GM23338 (cell line): Measurements from ENCODE around the gene ACTMAP. TPM values are rescaled to one million over a fixed set of nuclear protein-coding genes. Genes with fewer than 3 reads are reported as not detected.

Source experiments
- ATAC-seq: fragments of 200-7000 bp; cut with Tn5 transposase; 3 replicates; pipeline ENCODE4 v1.9.1; 2020
- DNase-seq: peaks from one replicate; pipeline ENCODE4 v3.0.0-alpha.2; 2015; ENCODE audit warnings: low spot score
- H2AFZ ChIP-seq: fragments of 200-600 bp; sonication (generic); 2 replicates; pipeline ENCODE4 v1.8.0; 2016; ENCODE audit warnings: antibody characterized with exemption, mild to moderate bottlenecking, moderate library complexity
- H3F3A ChIP-seq: fragments of 200-600 bp; sonication (generic); replicated peaks from 2 replicates; pipeline ENCODE4 v1.8.0; 2017; ENCODE audit warnings: antibody characterized with exemption, mixed run types, low read depth
- H3K27ac ChIP-seq: fragments of 200-600 bp; sonication (generic); 2 replicates; pipeline ENCODE4 v1.6.1; 2016; ENCODE audit warnings: low read depth
- H3K27me3 ChIP-seq: fragments of 200-600 bp; sonication (generic); 2 replicates; pipeline ENCODE4 v1.8.0; 2016; ENCODE audit warnings: mild to moderate bottlenecking, mixed run types, moderate library complexity; ENCODE audit not compliant: insufficient read depth
- H3K36me3 ChIP-seq: fragments of 200-600 bp; sonication (generic); 2 replicates; pipeline ENCODE4 v1.8.0; 2016; ENCODE audit warnings: mild to moderate bottlenecking; ENCODE audit not compliant: insufficient read depth
- H3K4me1 ChIP-seq: fragments of 200-600 bp; sonication (generic); 2 replicates; pipeline ENCODE4 v1.8.0; 2016; ENCODE audit warnings: mild to moderate bottlenecking, moderate library complexity; ENCODE audit not compliant: insufficient read depth
- H3K4me2 ChIP-seq: fragments of 200-600 bp; sonication (generic); 2 replicates; pipeline ENCODE4 v1.7.1; 2017; ENCODE audit warnings: mixed run types
- H3K4me3 ChIP-seq: fragments of 200-600 bp; sonication (generic); 2 replicates; pipeline ENCODE4 v1.6.1; 2016; ENCODE audit warnings: mixed run types
- H3K79me2 ChIP-seq: fragments of 200-600 bp; sonication (generic); replicated peaks from 2 replicates; pipeline ENCODE4 v1.8.0; 2017; ENCODE audit warnings: mild to moderate bottlenecking; ENCODE audit not compliant: insufficient read depth
- H3K9me2 ChIP-seq: fragments of 200-600 bp; sonication (generic); 2 replicates; pipeline ENCODE4 v1.8.0; 2017; ENCODE audit not compliant: insufficient read depth
- H4K20me1 ChIP-seq: fragments of 200-600 bp; sonication (generic); replicated peaks from 2 replicates; pipeline ENCODE4 v1.8.0; 2017; ENCODE audit warnings: mild to moderate bottlenecking; ENCODE audit not compliant: insufficient read depth
- H3K27ac Mint-ChIP-seq: 2 replicates; pipeline ENCODE4 v1.8.0; 2020; ENCODE audit warnings: inconsistent platforms, mild to moderate bottlenecking, moderate library complexity, mixed read lengths
- H3K27me3 Mint-ChIP-seq: 3 replicates; pipeline ENCODE4 v1.8.0; 2022; ENCODE audit warnings: low read depth, mild to moderate bottlenecking, moderate library complexity, mixed read lengths, inconsistent platforms; ENCODE audit not compliant: insufficient read depth, poor library complexity
- H3K36me3 Mint-ChIP-seq: 3 replicates; pipeline ENCODE4 v1.8.0; 2021; ENCODE audit warnings: low read depth, mild to moderate bottlenecking, inconsistent platforms, moderate library complexity, mixed read lengths
- H3K4me1 Mint-ChIP-seq: 3 replicates; pipeline ENCODE4 v1.8.0; 2020; ENCODE audit warnings: mild to moderate bottlenecking, inconsistent platforms, mixed read lengths
- H3K4me3 Mint-ChIP-seq: 3 replicates; pipeline ENCODE4 v1.8.0; 2021; ENCODE audit warnings: moderate library complexity, mild to moderate bottlenecking, inconsistent platforms, mixed read lengths
- H3K9me3 Mint-ChIP-seq: 3 replicates; pipeline ENCODE4 v1.8.0; 2020; ENCODE audit warnings: moderate library complexity, mild to moderate bottlenecking, inconsistent platforms, mixed read lengths
- CREB1 ChIP-seq: fragments of 250-450 bp; sonication (Bioruptor Pico); IDR thresholded peaks from 2 replicates; pipeline ENCODE4 v1.5.0; 2020; ENCODE audit warnings: low read depth, mild to moderate bottlenecking, moderate library complexity
- CTCF ChIP-seq, 2 experiments: fragments of 200-600 bp in 1 of 2; sonication (generic) in 1 of 2; conservative IDR thresholded peaks; 2 replicates each; pipeline versions ENCODE4 v1.5.1 to v1.6.1; 2016 to 2017; ENCODE audit warnings: antibody characterized with exemption in 2 of 2, low read depth in 2 of 2, mild to moderate bottlenecking in 2 of 2, moderate library complexity in 1 of 2
- ETS1 ChIP-seq: IDR thresholded peaks from 2 replicates; pipeline ENCODE4 v1.6.1; 2016; ENCODE audit warnings: antibody characterized with exemption
- EZH2 ChIP-seq: fragments of 200-600 bp; sonication (generic); IDR thresholded peaks from one replicate; pipeline ENCODE4 v1.8.0; 2017; ENCODE audit warnings: antibody characterized with exemption, mild to moderate bottlenecking, low read depth; ENCODE audit not compliant: unreplicated experiment
- EZH2phosphoT487 ChIP-seq: fragments of 200-600 bp; sonication (generic); IDR thresholded peaks from one replicate; pipeline ENCODE4 v1.8.1; 2018; ENCODE audit warnings: antibody characterized with exemption; ENCODE audit not compliant: unreplicated experiment
- JUNB ChIP-seq: IDR thresholded peaks from one replicate; pipeline ENCODE4 v1.6.1; 2016; ENCODE audit warnings: antibody characterized with exemption; ENCODE audit not compliant: unreplicated experiment
- NANOG ChIP-seq: IDR thresholded peaks from 2 replicates; pipeline ENCODE4 v1.6.1; 2016; ENCODE audit warnings: antibody characterized with exemption, borderline replicate concordance
- POLR2AphosphoS5 ChIP-seq: IDR thresholded peaks from 2 replicates; pipeline ENCODE4 v1.6.1; 2016; ENCODE audit warnings: antibody characterized with exemption, low read depth
- STAT1 ChIP-seq: IDR thresholded peaks from one replicate; pipeline ENCODE4 v1.6.1; 2016; ENCODE audit warnings: antibody characterized with exemption; ENCODE audit not compliant: unreplicated experiment
- ZNF114 ChIP-seq: fragments of 250-450 bp; sonication (Bioruptor Pico); IDR thresholded peaks from 2 replicates; pipeline ENCODE4 v1.5.0; 2020; ENCODE audit warnings: mild to moderate bottlenecking, moderate library complexity
- ZNF331 ChIP-seq: fragments of 250-450 bp; sonication (Bioruptor Pico); IDR thresholded peaks from 2 replicates; pipeline ENCODE4 v1.5.0; 2020; ENCODE audit warnings: low read depth, mild to moderate bottlenecking, moderate library complexity
- ZNF462 ChIP-seq: fragments of 250-450 bp; sonication (Bioruptor Pico); IDR thresholded peaks from 2 replicates; pipeline ENCODE4 v1.5.0; 2020; ENCODE audit warnings: mild to moderate bottlenecking, moderate library complexity
- polyA plus RNA-seq: library from polyadenylated mRNA; unstranded; fragments of >200 nt; fragmentation: Nextera tagmentation; extraction: Ambion mirVana; gene quantifications from 2 replicates; pipeline ENCODE4 v1.2.1, GENCODE V29; 2016
- total RNA-seq: library from RNA; depleted of rRNA; stranded (reverse); fragments of >200 nt; shearing (Covaris generic); gene quantifications from 2 replicates; pipeline ENCODE4 v1.2.3, GENCODE V29; 2014
- TF ChIP-seq, protein P1 (sequence below): IDR thresholded peaks from one replicate; pipeline ENCODE4 v1.6.1; 2018; ENCODE audit warnings: antibody characterized with exemption; ENCODE audit not compliant: unreplicated experiment

The ACTMAP gene
- total and polyA plus RNA-seq, 2 experiments from 2014 or later = 14.9 to 16.7 TPM

- peaks cover 38% of the 10 kb centered on the region for H3K79me2 ChIP-seq
- H3K9me3 Mint-ChIP-seq = no peaks in the 10 kb centered on the region
- peaks cover 22% of the 10 kb centered on the region for H3K4me1 ChIP-seq
- peaks cover 10% of the 10 kb centered on the region for H3K27me3 Mint-ChIP-seq
- H3K36me3 Mint-ChIP-seq = peaks cover 17% of the 10 kb centered on the region
- peak within 1 kb of the TSS; percentile 99 for H3K4me3 ChIP-seq
- peak within 1 kb of the TSS; percentile 96 for H3K27ac Mint-ChIP-seq
- H3K27ac ChIP-seq = peak within 1 kb of the TSS; percentile 98
- peak within 1 kb of the TSS; percentile 82 for H2AFZ ChIP-seq
- peak within 1 kb of the TSS; percentile 93 for H3K4me3 Mint-ChIP-seq
- H3K4me1 Mint-ChIP-seq = peaks cover 25% of the 10 kb centered on the region
- no peaks in the 10 kb centered on the region for H3K9me2 ChIP-seq
- H3F3A ChIP-seq = peaks cover 15% of the 10 kb centered on the region; the same call in 1 of the 2 replicates
- TF ChIP-seq EZH2 = no peak
- TF ChIP-seq NANOG = no peak
- TF ChIP-seq ZNF114 (CRISPR knock-in tag) = no peak
- no peak for TF ChIP-seq ZNF331 (CRISPR knock-in tag)
- peak; percentile 75 for TF ChIP-seq POLR2AphosphoS5
- TF ChIP-seq ETS1 = peak; percentile 31; the same call in 1 of the 2 replicates
- no peak for TF ChIP-seq JUNB
- TF ChIP-seq CTCF (conservative IDR thresholded peaks at IDR 0.05; ENCODE audit: low read depth in 2 of 2) = no peak
- no peak for TF ChIP-seq STAT1
- TF ChIP-seq ZNF462 (CRISPR knock-in tag) = no peak
- TF ChIP-seq, protein P1, sequence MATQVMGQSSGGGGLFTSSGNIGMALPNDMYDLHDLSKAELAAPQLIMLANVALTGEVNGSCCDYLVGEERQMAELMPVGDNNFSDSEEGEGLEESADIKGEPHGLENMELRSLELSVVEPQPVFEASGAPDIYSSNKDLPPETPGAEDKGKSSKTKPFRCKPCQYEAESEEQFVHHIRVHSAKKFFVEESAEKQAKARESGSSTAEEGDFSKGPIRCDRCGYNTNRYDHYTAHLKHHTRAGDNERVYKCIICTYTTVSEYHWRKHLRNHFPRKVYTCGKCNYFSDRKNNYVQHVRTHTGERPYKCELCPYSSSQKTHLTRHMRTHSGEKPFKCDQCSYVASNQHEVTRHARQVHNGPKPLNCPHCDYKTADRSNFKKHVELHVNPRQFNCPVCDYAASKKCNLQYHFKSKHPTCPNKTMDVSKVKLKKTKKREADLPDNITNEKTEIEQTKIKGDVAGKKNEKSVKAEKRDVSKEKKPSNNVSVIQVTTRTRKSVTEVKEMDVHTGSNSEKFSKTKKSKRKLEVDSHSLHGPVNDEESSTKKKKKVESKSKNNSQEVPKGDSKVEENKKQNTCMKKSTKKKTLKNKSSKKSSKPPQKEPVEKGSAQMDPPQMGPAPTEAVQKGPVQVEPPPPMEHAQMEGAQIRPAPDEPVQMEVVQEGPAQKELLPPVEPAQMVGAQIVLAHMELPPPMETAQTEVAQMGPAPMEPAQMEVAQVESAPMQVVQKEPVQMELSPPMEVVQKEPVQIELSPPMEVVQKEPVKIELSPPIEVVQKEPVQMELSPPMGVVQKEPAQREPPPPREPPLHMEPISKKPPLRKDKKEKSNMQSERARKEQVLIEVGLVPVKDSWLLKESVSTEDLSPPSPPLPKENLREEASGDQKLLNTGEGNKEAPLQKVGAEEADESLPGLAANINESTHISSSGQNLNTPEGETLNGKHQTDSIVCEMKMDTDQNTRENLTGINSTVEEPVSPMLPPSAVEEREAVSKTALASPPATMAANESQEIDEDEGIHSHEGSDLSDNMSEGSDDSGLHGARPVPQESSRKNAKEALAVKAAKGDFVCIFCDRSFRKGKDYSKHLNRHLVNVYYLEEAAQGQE = no peak
- TF ChIP-seq CREB1 (CRISPR knock-in tag) = peak; percentile 91
- no peak for TF ChIP-seq EZH2phosphoT487
- peak within 1 kb of the TSS; percentile 96 for H3K4me2 ChIP-seq
- H4K20me1 ChIP-seq = peaks cover 10% of the 10 kb centered on the region; the same call in 1 of the 2 replicates
- DNase-seq (peak; percentile 100), ATAC-seq (peak; percentile 54)
- peaks cover 6% of the 10 kb centered on the region; the same call in 1 of the 2 replicates for H3K36me3 ChIP-seq
- no peaks in the 10 kb centered on the region for H3K27me3 ChIP-seq
Observed at GRCh38 chr19:40716482-40717324, 33.6 kb downstream of the ACTMAP start, which contains the start of the genes COQ8B and ITPKC. Gene COQ8B, minus strand, starts transcription at chr19:40716886. Its CDS starts 2,254 bp downstream, at chr19:40714632. Gene ITPKC, plus strand, starts transcription at chr19:40717112. Its CDS starts 24 bp downstream, at chr19:40717136.
